ENCODE results near the gene UVRAG.
"Not testable (repeated sequence)": the region's sequence is repeated elsewhere in the genome, so short reads cannot be mapped to it uniquely, and the experiment has no call there.

Gene UVRAG

DNA sequence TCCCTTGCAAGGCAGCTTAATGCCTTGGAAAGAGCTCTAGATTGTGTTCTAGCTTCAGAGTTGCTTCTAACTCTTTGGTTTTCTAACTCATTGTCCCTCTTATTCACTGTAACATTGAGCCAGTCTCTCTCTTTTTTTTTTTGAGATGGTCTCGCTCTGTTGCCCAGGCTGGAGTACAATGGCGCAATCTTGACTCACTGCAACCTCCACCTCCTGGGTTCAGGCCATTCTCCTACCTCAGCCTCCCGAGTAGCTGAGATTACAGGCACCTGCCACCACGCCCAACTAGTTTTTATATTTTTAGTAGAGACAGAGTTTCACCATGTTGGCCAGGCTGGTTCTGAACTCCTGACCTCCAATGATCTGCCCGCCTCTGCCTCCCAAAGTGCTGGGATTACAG is 266.1 kb downstream of the UVRAG start:
- not testable (repeated sequence) for DNase-seq

DNA sequence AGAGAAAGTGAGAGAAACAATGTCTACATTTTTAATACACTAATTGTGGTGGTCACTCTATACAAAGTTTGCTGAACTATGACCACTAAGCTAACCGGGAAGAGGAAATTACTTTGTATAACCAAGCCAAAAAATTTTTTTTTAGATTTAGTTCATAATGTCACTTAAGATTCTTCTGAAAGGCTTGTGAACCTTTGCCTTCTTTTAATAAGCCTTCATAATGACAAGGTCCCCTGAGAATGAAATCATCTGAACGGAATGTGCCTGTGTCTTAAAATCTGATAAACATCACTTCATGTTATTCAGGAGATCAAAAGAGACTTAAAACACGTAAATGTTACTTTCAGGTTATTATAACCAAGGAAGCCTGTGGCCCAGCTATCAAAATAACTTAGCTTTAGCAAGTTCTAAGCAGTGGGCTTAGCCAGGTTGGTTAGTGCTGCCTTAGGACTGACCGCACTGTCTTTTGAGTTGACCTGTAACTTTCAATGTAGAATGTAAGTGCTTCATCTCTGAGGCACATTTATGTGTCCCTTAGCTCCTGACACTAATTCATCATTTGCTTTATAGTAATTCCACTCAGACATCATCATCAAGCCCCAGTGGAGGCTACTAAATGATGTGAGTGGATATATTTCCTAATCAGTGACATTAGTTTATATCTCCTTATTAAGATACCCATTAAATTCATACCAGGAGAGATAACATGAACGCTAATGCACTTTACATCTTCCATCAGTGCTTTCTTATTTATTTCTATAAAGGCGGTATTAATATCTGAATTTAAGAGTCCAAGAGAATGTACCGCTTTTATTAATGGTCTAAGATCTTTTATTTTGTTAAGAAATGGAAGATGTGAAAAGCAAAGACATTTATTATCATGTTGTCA is 268.8 kb downstream of the UVRAG start:
- no peak for DNase-seq

DNA sequence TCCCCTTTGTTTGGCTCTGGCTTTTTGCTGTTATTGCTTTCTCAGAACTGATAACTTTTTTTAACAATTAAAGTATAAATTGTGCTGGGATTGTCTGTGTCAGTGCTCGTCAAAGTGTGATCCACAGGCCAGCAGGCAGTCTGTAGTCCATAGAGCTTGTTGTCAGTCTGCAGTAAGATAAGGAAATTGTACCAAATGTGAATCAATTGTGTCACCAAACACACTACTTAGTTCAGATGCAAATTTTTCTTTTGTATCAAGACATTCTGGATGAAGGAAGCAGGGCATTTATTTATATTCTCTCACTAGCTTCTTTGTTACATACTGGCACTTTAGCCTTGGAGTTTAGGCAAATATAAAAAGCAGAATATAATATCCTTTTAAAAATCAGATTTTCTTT is 270.3 kb downstream of the UVRAG start:
- no peak for DNase-seq

DNA sequence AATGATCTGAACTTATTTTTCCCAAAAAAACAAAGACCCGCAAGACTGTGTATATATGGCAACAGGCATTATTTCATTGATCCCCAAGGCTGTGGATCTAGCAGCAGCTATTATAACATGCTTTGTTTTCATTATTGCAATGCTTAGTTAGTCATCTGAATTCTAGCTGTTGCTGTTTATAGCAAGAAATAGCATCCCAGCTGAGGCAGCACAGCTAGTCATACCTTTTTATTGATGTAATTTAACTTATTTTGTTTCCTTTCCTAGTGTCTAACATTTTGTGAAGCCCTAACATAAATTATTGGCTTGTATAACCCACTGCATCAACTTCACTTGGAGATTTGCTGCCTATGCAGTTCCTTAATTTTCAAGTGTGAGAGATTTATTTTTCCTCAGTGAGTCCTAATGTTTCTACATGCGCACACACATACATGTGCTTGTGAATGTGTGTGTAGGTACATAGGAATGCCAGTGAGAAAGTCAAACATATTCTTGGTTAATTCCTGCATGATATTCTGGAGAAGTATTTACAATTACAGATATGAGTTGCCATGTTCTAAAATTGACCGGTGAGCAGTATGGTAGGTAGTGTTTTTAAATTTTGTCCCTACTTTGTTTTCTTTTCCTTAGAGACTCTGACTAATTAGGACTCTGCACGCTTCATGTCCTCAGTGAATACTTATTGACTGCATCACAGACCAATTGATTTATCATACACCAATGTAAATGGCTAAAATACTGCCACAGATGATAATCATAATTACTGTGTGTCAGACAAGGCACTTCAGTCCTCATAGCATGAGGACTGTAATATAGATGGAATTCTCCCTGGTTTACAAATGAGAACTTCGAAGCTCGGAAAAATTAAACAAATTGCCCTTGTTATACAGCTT is 272.0 kb downstream of the UVRAG start:
- DNase-seq, result no peak

DNA sequence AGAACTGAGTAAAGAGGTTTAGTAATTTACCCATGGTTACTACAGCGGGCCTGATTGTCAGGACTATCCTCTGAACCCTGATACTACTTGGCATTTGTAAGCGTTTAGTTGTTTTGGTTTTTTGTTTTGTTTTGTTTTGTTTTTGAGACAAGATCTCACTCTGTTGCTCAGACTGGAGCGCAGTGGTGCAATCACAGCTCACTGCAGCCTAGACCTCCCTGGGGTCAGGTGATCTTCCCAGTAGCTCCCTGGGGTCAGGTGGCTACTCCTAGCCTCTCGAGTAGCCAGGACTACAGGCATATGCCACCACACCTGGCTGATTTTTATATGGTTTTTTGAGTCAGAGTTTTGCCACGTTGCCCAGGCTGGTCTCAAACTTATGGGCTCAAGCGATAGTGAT is 272.7 kb downstream of the UVRAG start:
- no peak for DNase-seq

DNA sequence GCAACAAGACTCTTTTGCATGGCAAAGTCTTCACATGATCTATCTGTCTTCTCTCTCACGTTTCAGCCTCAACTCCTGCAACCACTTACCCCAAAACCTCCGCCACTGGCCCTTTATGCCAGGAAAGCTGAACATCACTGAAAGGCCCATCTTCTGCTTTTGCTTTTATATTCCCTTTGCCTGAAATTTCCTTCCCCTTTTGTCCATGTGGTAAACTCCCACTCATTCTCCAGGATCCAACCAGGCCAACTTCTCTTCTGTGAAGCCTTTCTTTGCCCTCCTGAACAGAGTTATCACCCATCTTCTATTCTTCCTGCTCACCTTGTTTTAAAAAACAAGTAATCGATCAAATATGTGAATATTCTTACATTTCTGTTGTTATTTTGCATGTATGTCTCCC is 273.5 kb downstream of the UVRAG start:
- DNase-seq, result no peak

DNA sequence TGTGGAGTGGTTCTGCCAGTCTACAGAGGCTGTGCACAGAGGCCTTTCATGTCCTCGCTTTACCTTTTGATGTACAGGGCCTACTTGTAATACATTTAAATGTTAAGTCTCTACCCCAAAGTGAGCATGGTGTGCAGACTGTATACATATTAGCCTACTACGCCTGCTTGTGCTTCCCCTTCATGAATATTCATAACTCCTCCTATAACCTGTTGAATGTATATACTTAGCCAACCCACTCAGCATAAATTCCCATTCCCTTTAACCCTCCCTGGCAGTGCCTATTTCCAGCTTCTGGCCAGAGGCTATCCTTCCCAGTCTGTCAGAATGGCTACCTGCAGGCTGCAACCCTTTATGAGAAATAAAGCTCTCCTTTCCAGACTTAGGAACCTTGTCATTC is 275.2 kb downstream of the UVRAG start:
- DNase-seq, result no peak

DNA sequence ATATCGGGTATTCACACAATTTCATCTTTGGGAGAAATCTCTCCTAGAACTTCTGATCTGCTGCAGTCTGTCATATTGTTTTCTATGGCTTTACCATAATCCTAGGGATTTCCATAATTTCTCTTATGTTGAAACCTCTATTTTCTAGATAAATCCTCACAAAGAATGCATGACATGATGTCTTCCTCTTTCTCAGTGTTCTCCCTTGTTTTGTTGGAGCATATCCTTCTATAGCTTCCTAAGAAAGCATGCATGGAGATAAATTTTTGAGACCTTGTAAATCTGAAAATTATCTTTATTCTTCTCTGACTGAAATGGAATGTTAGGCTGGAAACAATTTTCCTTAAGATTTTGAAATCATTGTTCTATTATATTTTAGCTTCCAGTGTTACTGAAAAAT is 275.8 kb downstream of the UVRAG start:
- no peak for DNase-seq

DNA sequence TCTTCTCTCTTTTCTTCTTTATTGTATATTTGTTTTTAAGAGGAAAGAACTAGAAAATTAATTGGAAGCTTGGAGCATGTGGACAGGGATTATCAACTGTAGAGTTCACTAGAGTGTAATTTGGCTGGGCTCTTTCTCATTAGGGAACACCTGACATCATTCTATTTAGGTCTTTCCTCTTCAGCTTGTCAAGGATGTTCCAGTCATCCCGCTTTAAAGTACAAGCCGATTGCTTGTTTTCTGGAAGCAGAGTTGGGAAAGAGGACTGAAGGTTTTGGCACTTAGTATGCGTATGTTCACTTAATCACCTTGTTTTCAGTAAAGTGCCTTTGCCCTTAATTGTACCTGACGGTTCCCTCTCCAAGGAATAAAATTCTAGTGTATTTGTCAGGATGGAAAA is 279.7 kb downstream of the UVRAG start:
- no peak for DNase-seq

DNA sequence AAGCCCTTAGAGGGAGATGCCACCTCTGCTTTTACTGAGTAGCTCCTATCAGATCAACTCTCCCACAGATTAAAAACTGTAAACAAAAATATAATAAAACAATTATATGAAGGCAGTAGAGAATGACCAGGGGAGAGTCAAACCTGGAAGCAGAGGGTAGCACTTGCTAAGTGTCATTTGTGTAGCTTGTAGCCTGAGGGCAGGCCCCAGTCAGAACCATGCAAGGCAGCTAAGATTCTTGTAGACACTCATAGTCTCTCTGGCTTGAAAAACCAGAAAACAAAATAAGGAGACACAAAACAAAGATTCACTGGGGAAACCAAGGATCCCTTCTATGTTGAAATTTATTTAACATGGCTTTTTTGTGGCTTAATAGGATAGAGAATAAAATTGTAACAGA is 280.9 kb downstream of the UVRAG start:
- no peak for DNase-seq

DNA sequence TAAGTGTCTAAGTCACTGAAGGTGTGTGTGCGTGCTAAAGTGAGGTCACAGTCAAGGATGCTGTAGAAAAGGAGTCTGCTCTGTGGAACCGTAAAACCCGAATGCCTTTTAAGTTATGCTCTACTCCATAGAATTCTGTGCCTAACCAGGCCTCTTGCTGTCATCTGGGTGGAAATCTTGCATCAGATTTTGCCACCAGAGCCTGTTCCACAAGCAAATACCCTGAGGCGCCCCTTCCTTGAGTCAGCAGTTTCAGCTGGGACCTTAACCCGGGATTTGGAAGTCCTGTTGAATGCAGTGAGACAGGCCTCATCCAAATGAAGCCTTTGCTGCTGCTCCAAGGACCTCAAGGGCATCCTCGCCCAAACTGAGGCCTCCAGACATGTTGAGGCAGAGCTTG is 281.5 kb downstream of the UVRAG start:
- DNase-seq, result no peak

DNA sequence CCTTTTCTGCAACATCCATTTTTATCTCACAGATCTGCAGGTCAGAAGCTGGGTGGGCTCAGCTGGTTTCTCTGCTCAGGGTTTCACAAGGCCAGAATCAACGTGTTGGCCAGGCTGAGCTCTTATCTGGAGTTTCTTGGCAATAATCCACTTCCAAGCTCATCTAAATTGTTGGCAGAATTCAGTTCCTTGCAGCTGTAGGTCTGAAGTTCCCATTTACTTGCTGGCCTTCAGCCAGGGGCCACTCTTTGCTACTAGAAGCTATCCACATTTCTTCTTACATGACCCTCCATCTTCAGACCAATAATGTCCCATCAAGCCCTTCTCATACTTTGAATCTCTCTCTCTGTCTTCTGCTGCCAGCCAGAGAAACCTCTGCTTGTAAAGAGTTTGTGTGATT is 287.8 kb downstream of the UVRAG start:
- no peak for DNase-seq

DNA sequence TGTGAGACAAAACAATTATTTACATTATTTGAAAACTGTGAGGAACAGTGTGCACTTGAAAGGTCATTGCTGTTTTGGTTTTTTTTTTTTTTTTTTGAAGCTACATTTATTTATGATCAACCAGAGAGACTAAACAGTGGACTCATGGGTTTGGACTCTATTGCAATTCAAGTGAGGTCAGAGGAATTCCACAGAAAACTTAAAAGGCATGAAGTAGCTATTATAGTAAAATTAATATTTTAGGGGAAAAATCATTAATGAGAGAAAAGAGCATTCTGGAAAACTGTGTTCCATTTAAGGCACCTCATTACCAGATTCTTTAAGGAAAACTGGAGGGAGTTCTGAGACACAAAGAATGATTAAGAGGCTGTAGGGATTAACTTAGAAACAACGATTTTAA is 288.4 kb downstream of the UVRAG start:
- no peak for DNase-seq

DNA sequence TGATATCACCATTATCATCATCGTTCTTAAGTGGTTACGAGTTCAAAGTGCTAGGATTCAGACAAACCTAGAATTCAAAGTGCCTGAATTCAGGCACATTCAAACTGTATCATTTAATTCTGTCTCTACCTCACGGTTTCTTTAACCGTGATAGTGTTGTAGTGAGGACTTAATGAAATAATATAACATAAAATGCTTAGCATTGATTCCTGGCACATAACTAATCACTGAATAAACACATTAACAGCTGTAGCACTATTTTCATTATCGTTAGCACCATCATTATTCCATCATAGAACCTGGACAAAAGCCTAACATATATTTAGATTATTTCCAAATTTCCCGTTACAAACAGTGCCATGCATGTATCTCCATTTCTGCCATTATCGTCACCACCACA is 289.3 kb downstream of the UVRAG start:
- no peak for DNase-seq

DNA sequence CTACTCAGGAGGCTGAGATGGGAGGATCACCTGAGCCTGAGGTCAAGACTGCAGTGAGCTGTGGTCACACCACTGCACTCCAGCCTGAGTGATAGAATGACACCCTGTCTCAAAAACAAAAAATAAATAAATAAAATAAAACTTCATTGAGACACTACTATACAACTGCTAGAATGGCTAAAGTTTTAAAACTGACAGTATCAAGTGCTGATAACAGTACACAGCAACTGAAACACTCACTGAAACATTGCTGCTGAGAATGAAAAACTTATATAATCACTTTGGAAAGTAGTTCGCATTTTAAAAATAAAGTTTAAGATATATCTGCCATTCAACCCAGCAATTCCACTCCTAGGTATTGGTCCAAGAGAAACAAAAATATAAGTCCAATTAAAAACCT is 290.6 kb downstream of the UVRAG start:
- no peak for DNase-seq

DNA sequence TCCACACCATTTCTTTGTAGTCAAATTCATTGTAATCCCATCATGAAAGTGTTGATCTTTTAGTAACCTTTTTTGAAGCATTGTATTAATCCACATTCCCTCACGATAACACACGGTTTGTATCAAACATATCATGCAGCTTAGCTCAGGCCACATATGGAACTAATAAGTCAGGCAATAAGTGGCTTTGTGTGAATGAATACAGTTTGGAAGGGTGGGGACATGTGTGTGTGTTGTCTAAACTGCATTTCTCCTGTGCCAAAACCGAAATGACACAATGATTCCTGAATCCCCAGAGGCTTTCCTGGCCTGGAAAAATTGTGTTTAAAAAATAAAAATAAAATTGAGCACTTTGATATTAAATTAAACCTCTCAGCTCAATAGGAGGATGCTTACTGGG is 293.0 kb downstream of the UVRAG start:
- DNase-seq, result no peak

DNA sequence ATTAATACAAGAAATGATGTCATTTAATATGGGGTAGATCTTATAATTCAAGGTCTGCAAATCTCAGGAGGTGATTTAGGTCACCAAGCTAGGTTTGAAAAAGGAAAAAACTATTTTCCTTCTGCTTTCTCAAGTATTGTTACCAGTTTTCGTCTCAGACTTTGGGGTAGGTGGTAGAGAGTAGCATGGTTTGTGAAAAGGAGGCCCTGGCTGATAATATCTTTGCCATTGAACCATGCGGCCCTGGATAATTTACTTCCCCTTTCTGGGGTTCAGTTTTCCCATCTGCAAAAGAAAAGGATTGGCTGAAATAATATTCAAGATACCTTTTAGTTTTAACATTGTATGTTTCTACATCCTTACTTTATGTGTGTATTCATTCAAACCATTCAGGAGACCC is 299.2 kb downstream of the UVRAG start:
- DNase-seq, result no peak

DNA sequence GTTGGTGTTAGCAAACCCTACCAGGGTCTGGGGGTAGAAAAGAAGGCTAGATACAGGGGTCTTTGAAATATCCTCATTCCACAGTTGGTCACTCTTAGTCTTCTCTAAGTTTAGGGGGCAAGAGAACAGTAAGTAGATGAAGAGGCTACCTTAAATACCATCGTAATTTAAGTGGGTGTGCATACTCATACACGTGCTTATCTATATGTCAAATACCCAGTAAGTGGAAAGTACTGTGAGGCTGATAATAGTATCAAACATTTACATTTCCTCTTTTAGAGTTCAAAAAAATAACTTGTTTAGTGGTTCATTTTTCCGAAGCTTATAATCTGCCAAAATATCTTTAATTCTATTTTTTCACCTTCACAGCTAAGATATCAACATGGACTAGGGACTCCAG is 300.5 kb downstream of the UVRAG start:
- no peak for DNase-seq

DNA sequence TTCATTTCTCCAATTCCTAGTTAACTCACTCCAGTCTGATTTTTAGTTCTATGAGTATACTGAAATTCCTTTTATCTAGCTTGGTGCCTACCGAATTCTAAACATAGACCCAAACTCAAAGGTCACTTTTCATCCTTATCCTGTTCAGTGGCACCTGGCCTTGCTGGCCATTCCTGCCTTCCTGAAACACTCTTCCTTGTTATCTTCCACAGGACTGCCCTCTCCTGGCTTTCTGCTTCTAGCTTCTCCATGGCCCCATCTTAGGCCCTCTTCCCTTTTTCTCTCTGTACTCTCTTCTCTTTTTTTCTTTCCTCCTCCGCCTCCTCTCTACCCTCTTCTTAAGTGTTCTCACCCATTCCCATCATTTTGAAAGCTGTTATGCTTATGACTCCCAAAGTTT is 304.0 kb downstream of the UVRAG start:
- DNase-seq, result no peak

DNA sequence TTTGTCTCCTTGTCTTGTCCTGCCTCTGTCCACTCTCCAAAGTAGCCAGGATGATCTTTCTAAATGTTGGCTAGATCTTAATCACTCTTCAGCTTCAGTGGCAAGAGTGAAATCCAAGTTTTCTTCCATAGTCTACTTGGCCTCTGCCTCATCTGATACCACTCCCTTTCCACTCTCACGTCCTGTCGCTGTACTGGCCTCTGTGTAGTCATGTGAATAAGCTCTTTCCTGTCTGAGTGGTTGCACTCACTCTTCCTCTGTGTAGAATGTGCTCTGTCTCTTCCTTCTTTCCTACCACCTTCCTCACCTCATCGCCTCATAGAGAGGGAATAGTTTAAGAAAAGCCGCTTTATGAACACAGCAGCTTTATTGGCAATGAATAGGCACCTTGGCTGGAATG is 304.8 kb downstream of the UVRAG start:
- no peak for DNase-seq

DNA sequence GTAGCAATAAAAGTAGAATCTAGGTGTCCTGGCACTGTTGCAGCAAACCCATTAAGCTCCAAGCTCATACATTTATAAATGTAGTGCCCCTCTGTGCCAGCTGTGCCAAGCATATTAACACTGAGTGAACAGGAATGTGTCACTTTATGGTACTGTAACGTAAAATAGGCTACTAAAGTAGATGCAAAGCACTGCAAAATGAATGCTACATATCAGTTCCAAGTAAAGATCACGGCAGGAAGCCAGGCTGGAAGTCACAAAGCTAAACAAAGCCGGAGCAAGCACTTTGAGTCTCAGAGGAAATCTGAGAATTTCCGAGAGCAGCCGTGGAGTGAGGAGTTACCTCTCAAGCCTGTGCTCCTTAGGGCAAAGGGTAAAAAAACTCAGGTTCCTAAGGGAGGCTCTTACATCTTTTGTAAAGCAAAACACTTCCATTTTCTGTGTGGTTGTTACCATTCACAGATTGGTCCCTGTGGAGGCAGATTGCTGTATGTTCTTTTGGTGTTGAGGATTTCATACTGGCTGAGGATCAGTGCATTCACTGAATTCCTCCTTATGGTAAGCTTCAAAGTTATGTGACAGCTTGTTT is 305.6 kb downstream of the UVRAG start:
- no peak for DNase-seq

DNA sequence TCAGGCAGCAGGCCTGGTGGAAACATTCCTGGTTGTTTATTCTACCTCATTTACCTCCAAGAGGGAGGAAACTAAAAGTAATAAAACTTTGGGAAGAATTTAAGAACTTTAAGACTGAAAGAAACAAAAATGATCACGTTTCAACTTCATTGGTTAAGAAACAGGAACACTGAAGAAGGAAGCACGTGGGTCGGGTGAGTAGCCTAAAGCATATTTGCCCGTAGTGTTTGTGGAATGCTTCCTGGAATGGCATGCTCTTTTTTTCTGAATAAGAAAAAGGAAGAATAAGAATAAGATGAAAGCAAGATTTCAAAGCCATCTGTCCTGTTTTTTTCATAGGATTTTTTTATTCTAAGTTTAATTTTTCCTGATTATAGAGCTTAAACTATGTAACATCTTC is 308.2 kb downstream of the UVRAG start:
- DNase-seq, result no peak

DNA sequence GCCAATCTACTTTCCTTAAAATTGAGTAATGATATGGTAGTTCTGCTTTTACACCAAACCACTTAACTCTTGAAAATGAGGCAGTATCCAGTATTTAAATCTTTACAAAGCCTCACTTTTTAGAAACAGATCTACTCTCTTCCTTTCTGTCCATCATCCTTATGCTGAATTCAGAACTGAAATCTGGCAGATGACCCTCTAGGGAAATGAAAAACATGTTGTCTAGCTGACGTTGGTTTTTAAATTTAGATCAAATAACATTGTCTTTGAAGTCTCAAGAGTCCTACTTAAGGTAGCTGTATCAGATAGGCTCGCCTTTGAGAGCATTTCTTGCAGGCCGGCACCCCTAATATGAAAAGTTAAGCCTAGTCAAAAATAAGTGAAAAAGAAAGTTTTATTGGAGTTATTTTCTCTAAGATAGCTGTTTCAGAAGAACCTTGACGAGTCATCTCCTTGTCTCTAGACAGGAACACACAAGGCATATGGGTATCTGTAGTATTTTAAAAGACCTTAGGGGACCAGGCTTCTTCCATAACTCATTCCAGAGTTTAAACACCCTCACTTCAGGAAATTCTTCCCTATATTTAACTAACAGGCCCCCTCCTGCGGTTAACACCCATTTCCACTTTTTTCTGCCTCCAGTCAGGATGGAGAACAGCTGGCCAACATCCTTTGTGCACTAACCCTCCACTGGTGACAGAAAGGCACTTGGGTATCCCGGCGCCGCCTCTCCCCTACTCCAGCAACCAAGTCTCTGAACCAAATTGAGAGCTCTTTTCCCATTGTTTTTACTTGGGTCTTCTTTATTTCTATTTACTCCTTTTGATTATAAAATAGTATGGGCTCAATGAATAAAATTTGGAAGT is 310.1 kb downstream of the UVRAG start:
- DNase-seq, result no peak

All from SW 1271 (cell line).